GM19468 (cell line): ENCODE measurements around the gene WDR7.
"Not testable (repeated sequence)": the region's sequence is repeated elsewhere in the genome, so short reads cannot be mapped to it uniquely, and the experiment has no call there.

ENCODE experiments used
- ATAC-seq: cut with Tn5 transposase; IDR thresholded peaks from one replicate; pipeline ENCODE4 v1.9.1; 2021; ENCODE audit warnings: mild to moderate bottlenecking, moderate library complexity, moderate number of reproducible peaks; ENCODE audit not compliant: unreplicated experiment; ENCODE audit errors: extremely low read depth

Gene WDR7

DNA sequence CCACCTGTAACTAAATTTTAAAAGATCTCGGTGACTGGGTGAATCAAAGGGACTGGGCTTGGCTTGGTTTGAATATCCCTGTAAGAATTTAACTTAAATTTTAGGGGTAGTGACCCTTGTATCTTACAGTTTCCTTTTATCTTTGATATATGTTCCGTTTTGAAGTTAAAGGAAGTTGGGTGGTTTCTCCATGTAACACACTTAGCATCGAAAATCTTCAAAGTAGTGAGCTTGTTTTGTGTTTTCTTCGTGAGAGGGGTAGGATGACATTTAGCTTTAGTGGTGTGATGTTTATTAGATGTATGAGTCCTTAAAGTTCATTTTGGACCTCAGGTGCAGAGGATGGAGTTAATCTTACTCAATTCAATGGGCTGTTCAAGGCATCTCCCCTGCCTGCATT is 1.6 kb downstream of the WDR7 start:
- ATAC-seq = no peak

DNA sequence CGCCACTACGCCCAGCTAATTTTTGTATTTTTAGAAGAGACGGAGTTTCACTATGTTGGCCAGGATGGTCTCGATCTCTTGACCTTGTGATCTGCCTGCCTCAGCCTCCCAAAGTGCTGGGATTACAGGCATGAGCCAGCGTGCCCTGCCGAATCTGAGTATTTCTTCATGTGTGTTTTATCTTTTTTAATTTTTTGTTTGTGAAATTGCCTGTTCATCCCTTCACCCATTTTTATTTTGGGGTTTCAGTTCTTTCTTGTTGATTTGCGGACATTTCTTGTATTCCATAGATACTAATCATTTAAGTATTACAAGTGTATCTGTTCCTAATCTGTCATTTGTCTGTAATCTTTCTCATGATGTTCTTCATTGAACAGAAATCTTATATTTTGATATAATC is 3.1 kb downstream of the WDR7 start:
- ATAC-seq = not testable (repeated sequence)

DNA sequence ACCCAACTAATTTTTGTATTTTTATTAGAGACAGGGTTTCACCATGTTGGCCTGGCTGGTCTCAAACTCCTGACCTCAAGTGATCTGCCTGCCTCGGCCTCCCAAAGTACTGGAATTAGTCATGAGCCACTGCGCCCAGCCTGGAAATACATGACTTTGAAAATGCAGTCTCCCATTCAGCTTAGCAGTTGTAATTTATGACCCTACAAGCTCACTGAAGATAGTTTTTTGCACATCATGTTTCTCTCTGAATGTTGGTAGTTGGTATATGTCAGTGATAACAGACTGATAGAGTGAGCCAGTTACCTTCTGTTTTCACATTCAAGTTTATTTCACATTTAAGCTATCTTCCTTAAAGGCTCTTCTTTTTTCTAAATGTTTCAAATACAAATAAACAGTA is 7.1 kb downstream of the WDR7 start:
- ATAC-seq = no peak

DNA sequence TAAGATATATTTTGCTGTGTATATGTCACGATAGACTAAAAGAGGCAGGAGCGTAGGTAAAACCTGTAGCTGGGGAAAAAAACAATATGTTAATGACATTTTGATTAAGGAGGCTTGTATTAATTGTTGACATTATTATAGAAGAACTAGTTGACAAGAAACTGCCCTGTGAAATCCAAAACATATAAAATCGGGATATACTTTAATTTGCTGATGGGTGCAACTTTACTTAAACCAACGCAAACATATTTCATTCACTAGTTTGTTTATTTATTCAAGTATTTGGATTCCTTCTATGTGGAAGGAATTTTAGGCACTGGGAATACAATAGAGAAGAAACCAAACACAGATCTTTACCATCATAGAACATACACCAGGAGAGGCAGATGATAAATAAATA is 8.0 kb downstream of the WDR7 start:
- ATAC-seq = no peak

DNA sequence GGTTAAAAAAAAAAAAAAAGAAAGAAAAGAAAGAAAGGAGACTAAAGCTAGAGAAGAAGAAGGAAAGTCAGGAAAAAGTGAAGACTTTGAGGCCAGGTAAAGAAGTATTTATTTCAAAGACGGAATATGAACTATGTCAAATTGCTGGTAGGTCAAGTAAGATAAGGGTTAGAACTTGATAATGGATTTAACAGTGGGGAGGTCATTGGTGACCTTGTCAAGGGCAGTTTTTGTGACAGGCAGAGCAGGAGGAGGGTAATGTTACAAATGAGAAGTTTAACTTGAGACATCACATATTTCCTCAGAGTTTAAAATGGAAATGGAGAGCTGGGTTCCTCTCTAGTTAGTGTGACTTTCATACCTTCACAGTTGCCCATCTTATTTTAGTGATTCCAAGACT is 9.5 kb downstream of the WDR7 start:
- no peak for ATAC-seq

DNA sequence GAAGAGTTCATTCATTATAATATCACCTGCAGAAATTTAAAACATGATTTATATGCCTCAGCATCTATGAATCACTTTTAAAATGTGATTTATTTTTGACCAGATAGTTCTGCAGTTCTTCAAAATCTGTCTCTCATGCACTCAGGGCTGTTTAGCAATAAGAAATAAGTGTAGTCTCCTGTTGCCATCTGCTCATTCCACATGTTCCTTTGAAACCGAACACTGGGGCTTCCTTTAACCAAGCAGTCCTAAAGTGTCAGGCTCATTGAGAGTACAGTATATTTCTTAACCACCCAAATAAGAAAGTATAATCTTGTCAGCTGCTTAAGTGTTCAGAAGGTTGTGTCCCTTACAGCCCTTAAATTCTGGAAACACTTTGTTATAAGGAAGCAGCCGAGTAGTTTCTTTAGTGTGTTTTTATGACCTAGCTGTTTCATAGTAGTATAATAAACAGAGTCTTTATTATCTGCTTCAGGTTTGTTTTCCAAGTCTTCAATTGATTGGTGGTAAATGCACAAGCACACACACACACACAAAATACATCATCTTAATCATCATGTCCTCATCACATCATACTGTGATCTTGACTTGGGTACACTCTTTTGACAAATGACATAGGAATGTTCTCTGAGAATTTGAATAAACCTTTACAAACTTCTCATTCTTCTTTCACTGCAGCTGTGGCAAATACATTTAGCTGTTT is 10.4 kb downstream of the WDR7 start:
- no peak for ATAC-seq

DNA sequence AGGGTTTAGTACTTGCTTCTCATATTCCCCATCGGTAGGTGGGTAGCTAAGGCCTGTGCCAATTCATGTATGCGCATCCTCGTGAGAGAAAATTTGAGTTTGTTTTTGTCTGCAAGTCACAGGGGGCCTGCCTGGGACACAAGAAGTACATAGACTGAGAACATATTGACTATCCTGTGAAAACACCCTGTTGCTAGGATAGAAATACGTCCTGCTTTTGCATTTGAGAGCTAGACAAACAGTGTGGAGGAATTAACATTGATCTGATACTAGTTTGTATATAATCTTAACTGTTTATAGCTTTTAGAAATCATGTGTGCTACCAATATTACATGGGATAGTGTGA is 10.9 kb downstream of the WDR7 start:
- ATAC-seq = no peak

DNA sequence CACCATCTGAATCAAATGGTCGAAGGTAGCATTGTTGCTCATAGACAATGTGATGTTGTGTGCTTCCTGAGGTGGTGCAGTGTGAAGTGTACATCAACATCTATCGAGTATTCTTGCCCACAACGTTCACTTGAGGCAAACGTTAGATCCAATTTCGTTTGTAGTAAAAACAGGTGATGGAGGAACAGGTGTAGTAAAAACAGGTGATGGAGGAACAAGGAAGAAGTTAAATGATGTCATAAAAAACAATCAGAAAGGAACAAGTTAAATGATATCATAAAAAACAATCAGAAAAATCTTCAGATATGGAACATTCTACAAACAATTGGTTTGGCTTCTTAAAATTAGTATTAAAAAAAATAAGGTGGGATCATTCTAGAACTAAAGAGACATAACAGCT is 11.3 kb downstream of the WDR7 start:
- ATAC-seq = no peak

DNA sequence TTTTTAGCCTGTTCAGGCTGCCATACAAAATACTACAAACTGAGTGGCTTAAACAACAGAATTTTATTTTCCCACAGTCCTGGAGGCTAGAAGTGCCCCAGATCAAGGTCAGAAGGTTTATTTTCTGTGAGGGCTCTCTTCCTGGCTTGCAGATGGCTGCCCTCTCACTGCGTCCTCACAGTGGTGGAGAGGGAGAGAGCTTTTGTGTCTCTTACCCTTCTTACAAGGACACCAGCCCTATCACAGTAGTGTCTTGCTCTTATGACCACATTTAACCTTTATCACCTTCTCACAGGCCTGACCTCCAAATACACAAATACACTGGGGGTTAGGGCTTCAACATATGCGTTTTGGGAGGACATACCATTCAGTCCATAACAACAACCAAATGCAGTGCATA is 11.7 kb downstream of the WDR7 start:
- no peak for ATAC-seq

DNA sequence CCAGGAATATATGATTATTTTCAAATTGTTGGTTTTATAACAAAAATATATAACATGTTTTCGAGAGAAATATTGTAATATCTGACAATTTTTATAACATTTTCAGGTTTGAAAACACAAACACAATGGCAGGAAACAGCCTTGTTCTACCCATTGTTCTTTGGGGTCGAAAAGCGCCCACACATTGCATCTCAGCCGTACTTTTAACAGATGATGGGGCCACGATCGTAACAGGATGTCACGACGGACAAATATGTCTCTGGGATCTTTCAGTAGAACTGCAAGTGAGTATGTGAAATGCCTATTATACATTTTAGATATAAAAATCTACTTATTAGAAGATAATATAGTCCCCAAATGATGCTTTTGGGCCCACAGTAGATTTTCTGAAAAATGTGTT is 21.2 kb downstream of the WDR7 start:
- ATAC-seq = no peak

DNA sequence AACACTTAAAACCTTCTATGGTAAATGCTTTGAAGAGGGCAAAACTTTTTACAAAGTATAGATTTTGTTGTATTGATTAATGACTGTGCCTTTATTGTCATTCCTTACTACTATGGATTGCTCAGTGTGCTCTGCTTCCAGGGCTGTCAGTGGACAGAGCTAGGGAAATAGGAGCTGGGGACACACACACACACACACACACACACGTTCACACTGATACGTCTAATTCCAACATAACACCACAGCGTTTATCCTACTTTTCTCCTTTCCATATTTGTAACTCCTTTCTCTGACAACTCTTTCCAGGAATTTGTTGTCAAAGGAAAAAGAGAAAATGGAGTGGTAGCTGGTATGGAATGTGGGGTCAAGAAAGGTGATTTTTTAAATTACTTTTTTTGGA is 21.8 kb downstream of the WDR7 start:
- no peak for ATAC-seq

DNA sequence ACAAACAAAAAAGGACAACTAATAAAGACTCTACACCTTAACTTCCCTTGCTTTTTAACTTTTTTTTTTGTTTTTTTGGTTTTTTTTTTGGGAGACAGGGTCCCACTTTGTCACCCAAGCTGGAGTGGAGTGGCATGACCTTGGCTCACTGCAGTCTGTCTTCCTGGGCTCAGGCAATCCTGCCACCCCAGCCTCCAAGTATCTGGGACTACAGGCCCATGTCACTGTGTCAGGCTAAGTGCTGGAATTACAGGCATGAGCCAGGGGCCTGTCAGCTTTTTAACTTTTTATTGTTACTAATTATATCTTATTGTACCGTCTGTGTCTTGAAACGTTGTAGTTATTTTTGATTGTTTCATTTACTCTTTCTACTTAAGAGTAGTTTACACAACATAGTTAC is 25.5 kb downstream of the WDR7 start:
- ATAC-seq = no peak

DNA sequence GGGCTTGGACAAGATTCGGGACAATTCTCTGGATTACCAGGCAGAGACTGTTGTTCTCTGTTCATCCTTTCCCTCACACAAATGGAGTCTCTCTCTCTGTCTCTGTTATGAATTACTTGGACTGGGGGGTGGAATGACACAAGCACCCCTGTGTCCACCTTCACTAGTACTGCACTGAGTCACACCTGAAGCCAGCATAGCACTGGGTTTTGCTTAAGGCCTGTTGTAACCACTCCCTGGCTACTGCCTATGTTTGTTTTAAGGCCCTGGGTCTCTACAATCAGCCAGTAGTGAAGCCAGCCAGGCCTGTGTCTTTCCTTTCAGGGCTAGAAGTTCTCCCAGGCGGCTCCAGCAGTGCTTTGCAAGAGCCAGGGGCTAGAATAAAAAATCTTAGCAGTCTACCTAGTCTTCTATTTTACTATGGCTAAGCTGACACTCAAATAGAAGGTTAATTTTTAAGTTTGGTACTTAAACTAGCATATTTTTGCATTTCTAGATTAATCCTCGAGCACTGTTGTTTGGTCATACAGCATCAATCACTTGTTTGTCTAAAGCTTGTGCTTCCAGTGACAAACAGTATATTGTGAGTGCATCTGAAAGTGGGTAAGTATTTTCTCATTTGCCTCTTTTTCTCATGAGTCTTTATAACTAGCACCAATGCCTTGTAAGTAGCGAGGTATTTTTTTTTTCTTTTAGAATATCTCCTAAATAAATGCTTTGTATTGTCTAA is 27.8 kb downstream of the WDR7 start:
- no peak for ATAC-seq

DNA sequence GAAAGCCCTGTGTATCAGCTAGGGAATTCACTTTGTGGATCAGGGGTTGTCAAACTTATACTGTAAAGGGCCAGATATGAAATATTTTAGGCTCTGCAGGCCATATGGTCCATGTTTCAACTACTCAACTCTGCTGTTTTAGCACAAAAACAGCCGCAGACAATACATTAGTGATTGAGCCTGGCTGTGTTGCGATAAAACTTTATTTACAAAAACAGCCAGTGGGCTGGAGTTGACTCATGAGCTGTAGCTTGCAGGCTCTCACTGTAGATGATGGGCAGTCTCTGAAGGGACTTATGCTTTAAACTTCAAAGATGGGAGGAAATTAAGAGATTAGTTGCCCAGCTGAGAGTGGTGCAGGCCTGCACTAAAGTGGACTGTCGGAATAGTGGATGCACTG is 33.1 kb downstream of the WDR7 start:
- ATAC-seq = no peak

DNA sequence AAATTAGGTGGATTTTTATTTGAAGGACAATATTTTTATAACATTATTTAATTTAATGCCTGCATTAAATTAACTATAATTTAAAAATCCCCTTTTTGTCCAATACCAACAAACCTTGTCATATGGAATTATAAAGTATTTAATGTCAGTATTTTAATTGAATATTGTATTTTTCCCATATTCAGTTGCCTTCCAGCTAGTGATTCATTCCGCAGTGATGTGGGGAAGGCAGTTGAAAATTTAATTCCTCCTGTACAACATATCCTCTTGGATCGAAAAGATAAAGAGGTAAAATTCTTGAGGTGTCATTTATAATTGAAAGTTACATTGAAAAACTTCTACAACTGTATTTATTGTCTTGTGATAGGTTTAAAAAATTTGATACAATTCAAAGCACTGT is 40.4 kb downstream of the WDR7 start:
- ATAC-seq = no peak

DNA sequence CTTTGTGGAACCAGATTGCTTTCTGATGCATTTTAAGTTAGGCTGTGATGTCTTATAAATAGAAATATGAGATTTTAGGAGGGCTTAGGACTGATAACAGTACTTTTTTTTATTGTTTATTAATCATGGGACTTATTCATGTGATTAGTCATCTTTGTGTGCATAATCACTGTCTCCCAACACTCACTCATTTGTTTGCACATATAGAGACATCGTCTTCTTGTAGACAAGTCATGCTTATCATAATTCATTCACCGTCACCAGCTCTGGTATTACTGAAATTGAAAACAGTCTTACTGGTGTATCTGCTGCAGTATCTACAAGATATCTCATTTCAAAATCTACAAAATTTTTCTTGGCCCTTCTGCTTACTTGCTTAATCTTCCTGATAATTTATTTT is 45.8 kb downstream of the WDR7 start:
- no peak for ATAC-seq

DNA sequence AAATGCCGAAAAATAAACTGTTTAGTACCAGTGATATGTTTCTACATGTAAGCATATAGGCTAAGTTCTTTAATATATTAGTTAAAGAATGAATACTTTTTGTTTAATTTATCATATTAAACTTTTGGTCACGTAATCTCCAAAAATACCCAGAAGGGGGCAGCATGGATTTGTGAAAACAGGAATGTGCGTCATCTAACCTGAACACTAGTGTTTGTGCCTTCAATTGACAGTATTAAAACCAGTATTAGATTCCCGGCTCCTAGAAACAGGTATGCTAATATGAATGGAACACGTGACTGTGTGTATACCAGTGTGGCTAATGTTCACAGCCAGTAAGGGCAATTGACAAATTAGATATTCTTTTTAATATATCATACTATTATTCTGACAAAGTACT is 51.8 kb downstream of the WDR7 start:
- ATAC-seq = no peak

DNA sequence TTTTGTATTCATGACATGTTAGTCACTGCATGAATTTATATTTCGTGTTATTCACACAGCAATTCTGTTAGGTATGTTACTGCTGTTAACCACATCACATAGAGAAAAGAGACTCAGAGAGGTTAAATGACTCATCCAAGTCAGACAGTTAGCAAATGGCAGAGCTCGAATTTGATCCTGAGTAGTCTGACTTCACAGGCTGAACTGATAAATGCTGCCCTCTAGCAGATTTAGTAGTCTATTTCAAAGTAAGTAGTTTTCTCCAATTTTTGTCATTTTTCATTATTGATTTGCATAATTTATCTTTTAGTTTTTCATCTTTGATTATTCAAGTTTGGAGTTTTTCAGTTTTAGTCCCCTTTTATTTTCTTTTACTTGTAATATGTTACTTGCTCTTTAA is 58.3 kb downstream of the WDR7 start:
- ATAC-seq = peak; percentile 97

DNA sequence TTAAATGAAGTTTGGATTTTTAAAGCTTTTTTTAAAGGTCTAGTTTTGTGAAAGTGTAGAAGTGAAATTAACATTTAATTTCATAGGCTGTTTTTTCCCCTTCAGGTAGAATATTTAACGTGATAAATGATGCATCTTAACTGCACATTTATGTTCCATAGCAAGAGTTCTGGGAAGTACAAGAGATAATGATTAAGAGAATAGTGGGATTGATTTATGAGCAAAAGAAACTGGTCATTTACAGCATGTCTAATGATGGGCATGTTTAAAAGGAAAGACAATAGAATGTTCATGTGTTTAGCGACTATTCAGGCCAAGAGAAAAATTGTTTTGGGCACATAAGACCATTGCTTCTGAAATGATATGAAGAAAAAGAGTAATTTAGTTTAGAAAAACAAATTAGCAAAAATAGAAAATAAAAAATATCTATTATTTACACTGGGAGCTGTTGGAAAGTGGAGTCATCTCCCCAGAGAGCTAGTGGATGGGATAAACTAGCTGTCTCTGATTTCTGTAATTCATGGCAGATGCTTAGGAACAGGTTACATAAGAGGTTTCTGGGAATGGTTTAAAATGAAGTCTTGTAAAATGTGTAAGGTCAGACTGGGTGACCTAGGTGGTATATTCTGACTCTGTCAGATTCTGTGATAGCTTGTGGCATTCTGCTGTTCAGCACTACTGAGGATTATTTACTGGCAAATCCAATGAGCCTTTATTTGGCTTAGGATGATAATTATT is 60.7 kb downstream of the WDR7 start:
- ATAC-seq = no peak

DNA sequence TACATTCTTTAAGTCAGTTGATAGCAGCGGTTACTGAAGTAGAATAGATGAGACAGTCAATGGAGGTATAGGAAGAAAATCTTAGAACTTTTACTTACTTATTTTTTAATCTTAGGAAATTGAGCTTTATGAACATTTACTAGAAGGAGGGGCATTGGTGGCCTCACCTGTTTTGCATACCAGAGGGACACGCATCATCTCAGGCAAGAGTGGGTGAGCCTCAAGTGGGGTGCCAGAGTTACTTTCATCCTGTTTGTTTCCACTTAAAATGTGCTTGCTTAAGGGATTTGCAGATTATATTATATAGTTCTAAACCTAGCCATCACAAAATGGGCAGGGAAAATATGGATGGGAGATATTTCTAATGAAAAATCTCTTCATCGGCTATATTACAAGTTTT is 61.6 kb downstream of the WDR7 start:
- ATAC-seq = no peak

DNA sequence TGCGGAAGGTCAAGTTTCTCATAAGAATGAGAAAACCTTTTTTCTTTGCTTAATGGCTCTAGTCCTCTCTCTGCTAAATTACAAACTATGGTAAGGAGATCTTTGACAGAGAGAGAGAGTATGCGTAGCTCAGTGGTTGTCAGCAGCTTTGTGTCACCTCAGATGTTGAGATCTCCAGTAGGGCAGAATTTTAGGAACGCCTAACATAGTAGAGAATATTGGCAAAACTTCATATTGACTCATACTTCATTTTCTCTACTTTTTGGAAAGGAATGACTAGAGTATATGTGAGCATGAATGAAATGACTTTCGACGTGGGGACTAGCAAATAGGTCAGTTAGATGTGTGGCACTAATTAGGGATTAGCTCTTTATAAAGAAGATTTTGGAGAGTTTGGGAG is 64.0 kb downstream of the WDR7 start:
- ATAC-seq = no peak
